Neural progenitor cell (in vitro differentiated cells): ENCODE measurements around the gene IL6ST.

ENCODE experiments used
- CTCF ChIP-seq: fragments of 200-600 bp; sonication (generic); IDR thresholded peaks from 2 replicates; pipeline ENCODE4 v1.5.1; 2017; ENCODE audit warnings: antibody characterized with exemption, mild to moderate bottlenecking
- EZH2 ChIP-seq: fragments of 200-600 bp; sonication (generic); IDR thresholded peaks from 2 replicates; pipeline ENCODE4 v1.6.1; 2017; ENCODE audit warnings: antibody characterized with exemption, mild to moderate bottlenecking, moderate library complexity
- EZH2phosphoT487 ChIP-seq: fragments of 200-600 bp; sonication (generic); IDR thresholded peaks from 2 replicates; pipeline ENCODE4 v1.6.1; 2017; ENCODE audit warnings: antibody characterized with exemption

GRCh38 chr5:56018832-56019231 is 24.1 kb upstream of the IL6ST start:
- TF ChIP-seq EZH2 (no peak), CTCF (no peak), EZH2phosphoT487 (no peak)
